MCF 10A (cell line): Measurements from ENCODE around the gene LDAH. TPM values are rescaled to one million over a fixed set of nuclear protein-coding genes. Genes with fewer than 3 reads are reported as not detected.

Experiments
- BruUV-seq: library from RNA; stranded (reverse); fragments of 400-500 nt; replicated peaks from 2 replicates; lab custom pipeline; 2021; lab: Mats Ljungman, UMichigan
- CTCF ChIA-PET: fragments of 300-600 bp; sonication (Branson Sonifier 250); formaldehyde crosslinking; extraction: SDS; loops from one replicate; lab custom pipeline; 2021; ENCODE audit warnings: antibody characterized with exemption, inconsistent platforms; lab: Yijun Ruan, JAX
- POLR2A ChIA-PET: fragments of 300-600, 350-650 bp; sonication (Branson Sonifier 250); formaldehyde crosslinking; extraction: SDS; loops from one replicate; lab custom pipeline; 2020; ENCODE audit warnings: antibody characterized with exemption, inconsistent platforms; lab: Yijun Ruan, JAX
- DNase-seq: peaks from one replicate; pipeline ENCODE4 v3.0.0-alpha.2; 2018; ENCODE audit not compliant: unreplicated experiment
- H3K27ac Mint-ChIP-seq: one replicate; pipeline ENCODE4 v1.8.0; 2022; ENCODE audit warnings: mild to moderate bottlenecking, low read depth, mixed read lengths; ENCODE audit not compliant: unreplicated experiment
- H3K27me3 Mint-ChIP-seq: one replicate; pipeline ENCODE4 v1.8.0; 2022; ENCODE audit warnings: mixed read lengths; ENCODE audit not compliant: insufficient read depth, unreplicated experiment
- H3K36me3 Mint-ChIP-seq: one replicate; pipeline ENCODE4 v1.8.0; 2022; ENCODE audit warnings: mild to moderate bottlenecking, moderate library complexity, mixed read lengths; ENCODE audit not compliant: insufficient read depth, unreplicated experiment
- H3K4me1 Mint-ChIP-seq: one replicate; pipeline ENCODE4 v1.8.0; 2022; ENCODE audit warnings: mixed read lengths; ENCODE audit not compliant: insufficient read depth, unreplicated experiment
- H3K4me3 Mint-ChIP-seq: one replicate; pipeline ENCODE4 v1.8.0; 2022; ENCODE audit warnings: mild to moderate bottlenecking, moderate library complexity, mixed read lengths; ENCODE audit not compliant: unreplicated experiment
- H3K9me3 Mint-ChIP-seq: one replicate; pipeline ENCODE4 v1.8.0; 2022; ENCODE audit warnings: mixed read lengths; ENCODE audit not compliant: unreplicated experiment
- intact Hi-C: fragments of 100-400 bp; cut with micrococcal nuclease; formaldehyde crosslinking; loops from 2 replicates; pipeline ENCODE4 v1.14.1; 2022
- total RNA-seq: library from RNA; stranded (reverse); gene quantifications from 2 replicates; pipeline ENCODE4 v1.2.3, GENCODE V29; 2022
- TF ChIP-seq, protein P1 (sequence below): fragments of 200-600 bp; IDR thresholded peaks from one replicate; pipeline ENCODE4 v1.8.0; 2022; ENCODE audit warnings: antibody characterized with exemption, mild to moderate bottlenecking; ENCODE audit not compliant: unreplicated experiment

Gene LDAH
- total RNA-seq, 1 experiment from 2014 or later: 17.0 TPM

DNA sequence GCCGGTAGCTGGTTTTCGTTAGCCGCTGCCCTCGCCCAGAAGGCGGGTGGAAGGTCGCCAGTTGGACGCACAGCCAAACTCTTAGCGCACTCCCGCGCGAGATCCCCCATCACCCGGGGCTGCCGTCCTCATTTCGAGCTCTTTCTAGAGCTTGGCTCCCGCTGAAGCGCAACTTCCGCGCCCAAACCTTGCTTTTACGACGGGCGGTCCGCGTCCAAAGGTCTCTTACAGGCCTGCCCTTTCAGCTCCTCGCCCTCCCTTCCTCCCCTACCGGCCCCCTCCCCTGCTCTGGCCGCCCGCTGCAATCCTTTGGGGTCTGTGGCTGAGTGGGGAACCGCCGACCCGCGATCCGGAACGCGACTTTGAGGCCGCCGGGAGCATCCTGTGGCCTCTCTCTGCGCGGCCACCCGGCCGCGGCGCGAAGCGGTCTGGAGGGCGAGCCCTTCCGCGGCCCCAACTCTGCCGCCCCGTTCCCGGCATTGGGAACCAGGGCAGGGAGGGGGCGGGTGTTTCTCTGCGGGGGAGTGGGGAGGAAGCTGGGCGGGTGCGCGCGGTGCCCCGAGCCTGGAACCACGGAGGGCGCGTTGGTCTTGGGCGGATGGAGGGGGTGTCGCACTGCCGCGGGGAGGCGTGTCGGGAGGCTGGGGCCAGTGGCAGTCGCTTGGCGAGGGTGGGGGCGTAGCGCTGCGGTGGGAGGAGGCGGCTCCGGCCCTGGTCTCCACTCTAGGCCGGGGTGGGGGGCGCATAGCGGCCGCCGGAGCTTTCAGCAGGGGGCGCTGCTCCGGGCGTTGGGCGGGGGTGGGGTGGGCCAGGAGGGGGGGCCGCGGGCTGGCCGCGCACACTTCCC, 156.4 kb downstream of the LDAH start, which contains the start of gene GDF7:
GDF7 (plus strand) TSS at position 841 of the 847 bp plus-strand sequence. CDS start 96 bp downstream, outside the sequence.
- H3K27me3 Mint-ChIP-seq: peaks cover 32% of the 10 kb centered on the region
- CTCF ChIA-PET: interaction anchor here (0.7 to 8.0 kb wide), 5 partner anchors 8 to 363 kb away, joined by 3 to 127 read pairs (median 4); no protein-coding TSS in a partner anchor
- no peak for DNase-seq
- H3K27ac Mint-ChIP-seq: no peak within 1 kb of the TSS
- no TSS peak for BruUV-seq
- TF ChIP-seq, protein P1, sequence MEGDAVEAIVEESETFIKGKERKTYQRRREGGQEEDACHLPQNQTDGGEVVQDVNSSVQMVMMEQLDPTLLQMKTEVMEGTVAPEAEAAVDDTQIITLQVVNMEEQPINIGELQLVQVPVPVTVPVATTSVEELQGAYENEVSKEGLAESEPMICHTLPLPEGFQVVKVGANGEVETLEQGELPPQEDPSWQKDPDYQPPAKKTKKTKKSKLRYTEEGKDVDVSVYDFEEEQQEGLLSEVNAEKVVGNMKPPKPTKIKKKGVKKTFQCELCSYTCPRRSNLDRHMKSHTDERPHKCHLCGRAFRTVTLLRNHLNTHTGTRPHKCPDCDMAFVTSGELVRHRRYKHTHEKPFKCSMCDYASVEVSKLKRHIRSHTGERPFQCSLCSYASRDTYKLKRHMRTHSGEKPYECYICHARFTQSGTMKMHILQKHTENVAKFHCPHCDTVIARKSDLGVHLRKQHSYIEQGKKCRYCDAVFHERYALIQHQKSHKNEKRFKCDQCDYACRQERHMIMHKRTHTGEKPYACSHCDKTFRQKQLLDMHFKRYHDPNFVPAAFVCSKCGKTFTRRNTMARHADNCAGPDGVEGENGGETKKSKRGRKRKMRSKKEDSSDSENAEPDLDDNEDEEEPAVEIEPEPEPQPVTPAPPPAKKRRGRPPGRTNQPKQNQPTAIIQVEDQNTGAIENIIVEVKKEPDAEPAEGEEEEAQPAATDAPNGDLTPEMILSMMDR: no peak
- H3K9me3 Mint-ChIP-seq: no peaks in the 10 kb centered on the region
- intact Hi-C loops: no loop called here
- POLR2A ChIA-PET: no interaction called here
- H3K4me3 Mint-ChIP-seq: no peak within 1 kb of the TSS
- H3K36me3 Mint-ChIP-seq: peaks cover 6% of the 10 kb centered on the region
- no peaks in the 10 kb centered on the region for H3K4me1 Mint-ChIP-seq

GRCh38 chr2:20666005-20666303, 156.9 kb downstream of the LDAH start:
- H3K4me1 Mint-ChIP-seq: peaks cover 5% of the 10 kb centered on the region

GRCh38 chr2:20665243-20666004, 157.5 kb downstream of the LDAH start:
- Mint-ChIP-seq H3K27me3 (peaks cover 32% of the 10 kb centered on the region), H3K27ac (no peak overlapping the region), H3K9me3 (no peaks in the 10 kb centered on the region), H3K4me3 (no peak overlapping the region), H3K4me1 (peaks cover 7% of the 10 kb centered on the region), H3K36me3 (peaks cover 6% of the 10 kb centered on the region)
- CTCF ChIA-PET: interaction anchor here (0.7 to 8.0 kb wide), 3 partner anchors 10 to 364 kb away, joined by 3 to 127 read pairs (median 10); no protein-coding TSS in a partner anchor
- POLR2A ChIA-PET: no interaction called here
- DNase-seq: no peak
- BruUV-seq: no TSS peak
- intact Hi-C loops: no loop called here
- TF ChIP-seq, protein P1: no peak

More at GRCh38 chr2:20666005-20666303, 156.9 kb downstream of the LDAH start:
- ChIA-PET POLR2A (no interaction called here), CTCF (interaction anchor here (0.7 to 8.0 kb wide), 5 partner anchors 9 to 363 kb away, joined by 3 to 127 read pairs (median 4); no protein-coding TSS in a partner anchor)
- Mint-ChIP-seq H3K27me3 (peaks cover 32% of the 10 kb centered on the region), H3K27ac (no peak overlapping the region), H3K36me3 (peaks cover 6% of the 10 kb centered on the region), H3K4me3 (no peak overlapping the region), H3K9me3 (no peaks in the 10 kb centered on the region)
- intact Hi-C loops: no loop called here
- TF ChIP-seq, protein P1: no peak
- no peak for DNase-seq
- BruUV-seq: no TSS peak
